Astrocyte of the cerebellum (primary cell): ENCODE results near the gene EIF4G3.
"Not testable (repeated sequence)": the region's sequence is repeated elsewhere in the genome, so short reads cannot be mapped to it uniquely, and the experiment has no call there.

ENCODE experiments used
- DNase-seq: peaks from one replicate; pipeline ENCODE4 v3.0.0-alpha.2; 2011; ENCODE audit warnings: low read depth
- H3K4me3 ChIP-seq: 2 replicates; pipeline ENCODE4 v1.5.1; 2011; ENCODE audit warnings: mild to moderate bottlenecking, low read depth, low read length, moderate library complexity
- in situ Hi-C: cut with HindIII; loops from 2 replicates; pipeline ENCODE4 v1.10.0; 2017; ENCODE audit warnings: low sequenced_read_pairs
- TF ChIP-seq, protein P1 (sequence below): IDR thresholded peaks from 2 replicates; pipeline ENCODE4 v1.5.1; 2012; ENCODE audit warnings: low read length, low read depth, moderate library complexity, mild to moderate bottlenecking; ENCODE audit errors: missing control alignments

Gene EIF4G3

DNA sequence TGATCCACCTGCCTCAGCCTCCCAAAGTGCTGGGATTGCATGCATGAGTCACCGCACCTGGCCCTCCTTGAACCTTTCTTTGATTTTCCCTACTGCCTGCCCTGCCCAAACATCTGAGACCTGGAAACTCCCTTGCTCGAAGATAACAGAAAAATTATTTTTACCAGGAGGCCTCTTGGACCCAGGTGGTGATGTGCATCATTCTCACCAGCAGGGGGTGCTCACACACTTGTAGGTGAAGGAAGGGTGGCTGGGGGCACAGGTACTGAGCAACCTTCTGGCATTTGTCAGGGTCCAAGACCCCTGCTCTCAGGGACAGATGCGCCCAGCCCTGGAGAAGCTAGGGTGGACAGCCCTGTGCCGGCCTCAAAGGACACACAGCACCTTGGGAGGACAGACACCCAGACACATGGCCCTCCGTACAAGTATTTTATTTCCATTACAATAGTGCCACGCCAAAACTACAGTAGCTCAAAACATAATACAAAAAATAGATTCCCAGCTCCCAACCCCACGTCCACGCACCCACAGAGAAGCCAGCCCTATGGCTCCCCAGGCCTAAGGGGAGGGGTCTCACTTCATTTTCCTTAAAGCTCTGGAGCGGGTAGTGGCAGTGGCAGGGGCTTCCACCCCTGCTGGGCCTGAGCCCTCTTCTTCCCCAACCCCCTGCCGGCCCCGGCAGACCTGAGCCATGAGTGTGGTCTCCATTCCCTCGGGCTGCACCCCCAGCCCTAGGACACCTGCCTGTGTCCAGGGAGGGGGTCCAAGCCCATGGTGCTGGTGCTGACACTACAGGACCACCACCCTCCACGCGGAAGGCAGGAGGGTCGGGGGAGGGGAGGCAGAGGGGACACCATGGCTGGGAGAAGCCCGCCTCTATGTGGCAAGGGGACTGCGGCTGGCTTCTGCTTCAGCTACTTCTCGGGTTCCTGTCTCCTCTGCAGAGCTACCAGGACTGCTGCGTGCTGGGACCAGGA is 40.4 kb upstream of the EIF4G3 start:
- in situ Hi-C loops = no loop called here
- H3K4me3 ChIP-seq = no peak overlapping the region
- DNase-seq = no peak
- TF ChIP-seq, protein P1, sequence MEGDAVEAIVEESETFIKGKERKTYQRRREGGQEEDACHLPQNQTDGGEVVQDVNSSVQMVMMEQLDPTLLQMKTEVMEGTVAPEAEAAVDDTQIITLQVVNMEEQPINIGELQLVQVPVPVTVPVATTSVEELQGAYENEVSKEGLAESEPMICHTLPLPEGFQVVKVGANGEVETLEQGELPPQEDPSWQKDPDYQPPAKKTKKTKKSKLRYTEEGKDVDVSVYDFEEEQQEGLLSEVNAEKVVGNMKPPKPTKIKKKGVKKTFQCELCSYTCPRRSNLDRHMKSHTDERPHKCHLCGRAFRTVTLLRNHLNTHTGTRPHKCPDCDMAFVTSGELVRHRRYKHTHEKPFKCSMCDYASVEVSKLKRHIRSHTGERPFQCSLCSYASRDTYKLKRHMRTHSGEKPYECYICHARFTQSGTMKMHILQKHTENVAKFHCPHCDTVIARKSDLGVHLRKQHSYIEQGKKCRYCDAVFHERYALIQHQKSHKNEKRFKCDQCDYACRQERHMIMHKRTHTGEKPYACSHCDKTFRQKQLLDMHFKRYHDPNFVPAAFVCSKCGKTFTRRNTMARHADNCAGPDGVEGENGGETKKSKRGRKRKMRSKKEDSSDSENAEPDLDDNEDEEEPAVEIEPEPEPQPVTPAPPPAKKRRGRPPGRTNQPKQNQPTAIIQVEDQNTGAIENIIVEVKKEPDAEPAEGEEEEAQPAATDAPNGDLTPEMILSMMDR = peak; percentile 78

GRCh38 chr1:21212126-21212525 is 35.4 kb upstream of the EIF4G3 start:
- TF ChIP-seq, protein P1 = no peak
- in situ Hi-C loops = no loop called here
- H3K4me3 ChIP-seq = no peak overlapping the region
- DNase-seq = no peak

DNA sequence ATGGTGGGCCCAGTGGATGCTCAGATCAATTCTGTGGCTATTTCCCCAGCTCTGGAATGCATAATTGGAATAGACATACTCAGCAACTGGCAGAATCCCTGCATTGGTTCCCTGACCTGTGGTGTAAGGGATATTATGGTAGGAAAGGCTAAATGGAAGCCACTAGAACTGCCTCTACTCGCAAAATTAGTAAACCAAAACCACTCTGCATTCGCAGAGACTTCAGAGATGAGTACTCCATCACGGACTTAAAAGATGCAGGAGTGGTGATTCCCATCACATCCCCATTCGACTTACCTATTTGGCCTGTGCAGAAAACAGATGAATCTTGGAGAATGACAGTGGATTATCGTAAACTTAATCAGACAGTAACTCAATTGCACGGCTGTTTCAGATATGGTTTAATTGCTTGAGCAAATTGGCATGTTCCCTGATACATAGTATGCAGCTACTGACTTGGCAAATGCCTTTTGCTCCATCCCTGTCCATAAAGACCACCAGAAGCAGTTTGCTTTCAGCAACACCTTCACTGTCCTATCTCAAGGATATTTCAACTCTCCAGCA is 31.5 kb upstream of the EIF4G3 start:
- in situ Hi-C loops, DNase-seq, H3K4me3 ChIP-seq: not testable (repeated sequence)

GRCh38 chr1:21206117-21206516 is 29.4 kb upstream of the EIF4G3 start:
- no peak for DNase-seq
- TF ChIP-seq, protein P1 = no peak

DNA sequence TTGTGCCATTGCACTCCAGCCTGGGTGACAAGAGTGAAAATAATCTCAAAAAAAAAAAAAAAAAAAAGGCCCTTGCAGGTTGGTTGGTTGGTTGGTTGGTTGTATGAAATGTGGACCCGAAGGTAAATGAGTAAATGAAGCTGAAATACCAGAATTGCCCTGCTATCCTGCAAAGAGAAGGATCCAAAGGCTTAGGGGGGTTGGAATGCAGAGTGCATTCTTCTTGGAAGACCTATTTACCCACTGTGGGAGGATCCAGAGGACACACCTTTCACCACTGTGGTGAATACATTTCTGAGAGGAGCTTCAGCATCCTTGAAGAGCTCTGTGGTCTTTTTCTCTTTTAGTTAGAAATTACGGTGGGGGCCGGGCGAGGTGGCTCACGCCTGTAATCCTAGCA is 28.7 kb upstream of the EIF4G3 start:
- H3K4me3 ChIP-seq = no peak overlapping the region
- in situ Hi-C loops = no loop called here
- TF ChIP-seq, protein P1 = no peak
- DNase-seq = no peak

More at GRCh38 chr1:21206117-21206516, 29.4 kb upstream of the EIF4G3 start:
- in situ Hi-C loops = no loop called here
- no peak overlapping the region for H3K4me3 ChIP-seq

- DNase-seq = no peak
- TF ChIP-seq, protein P1 = no peak
- in situ Hi-C loops = no loop called here
- no peak overlapping the region for H3K4me3 ChIP-seq
These were observed 25.0 kb upstream of the EIF4G3 start for GRCh38 chr1:21201650-21202049.

DNA sequence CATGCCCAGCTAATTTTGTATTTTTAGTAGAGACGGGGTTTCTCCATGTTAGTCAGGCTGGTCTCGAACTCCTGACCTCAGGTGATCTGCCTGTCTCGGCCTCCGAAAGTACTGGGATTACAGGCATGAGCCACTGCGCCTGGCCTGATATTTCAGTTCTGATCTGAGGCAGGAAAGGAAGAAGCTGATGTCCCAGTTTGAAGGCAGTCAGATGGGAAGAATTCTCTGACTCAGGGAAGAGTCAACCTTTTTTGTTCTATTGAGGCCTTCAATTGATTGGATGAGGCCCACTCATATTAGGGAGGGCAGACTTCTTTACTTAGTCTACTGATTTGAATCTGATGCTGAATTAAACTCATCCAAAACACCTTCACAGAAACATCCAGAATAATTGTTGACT is 24.5 kb upstream of the EIF4G3 start:
- in situ Hi-C loops, DNase-seq, H3K4me3 ChIP-seq: not testable (repeated sequence)
